Stimulated activated CD4-positive, alpha-beta T cell treated with anti-CD3 and anti-CD28 coated beads, Interleukin-4, amount 100 ng/mL, for 48 hours (primary cell): ENCODE results near the gene ADARB1.

Experiments used
- DNase-seq, 2 donors: peaks; one replicate each; pipeline ENCODE4 v3.0.0-alpha.2; 2020; ENCODE audit warnings: low read depth in 2 of 2

ADARB1 gene

DNA sequence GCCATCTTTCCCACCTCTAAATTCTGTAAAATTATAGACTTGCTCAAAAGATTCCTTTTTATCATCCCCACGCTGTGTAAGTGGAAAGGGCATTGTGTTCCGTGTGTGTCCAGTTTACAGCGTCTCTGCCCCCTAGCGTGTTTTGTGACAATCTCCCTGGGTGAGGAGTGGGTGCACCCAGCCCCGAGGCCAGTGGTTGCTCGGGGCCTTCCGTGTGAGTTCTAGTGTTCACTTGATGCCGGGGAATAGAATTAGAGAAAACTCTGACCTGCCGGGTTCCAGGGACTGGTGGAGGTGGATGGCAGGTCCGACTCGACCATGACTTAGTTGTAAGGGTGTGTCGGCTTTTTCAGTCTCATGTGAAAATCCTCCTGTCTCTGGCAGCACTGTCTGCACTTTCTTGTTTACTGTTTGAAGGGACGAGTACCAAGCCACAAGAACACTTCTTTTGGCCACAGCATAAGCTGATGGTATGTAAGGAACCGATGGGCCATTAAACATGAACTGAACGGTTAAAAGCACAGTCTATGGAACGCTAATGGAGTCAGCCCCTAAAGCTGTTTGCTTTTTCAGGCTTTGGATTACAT, 151.5 kb downstream of the ADARB1 start:
- no peak for DNase-seq

DNA sequence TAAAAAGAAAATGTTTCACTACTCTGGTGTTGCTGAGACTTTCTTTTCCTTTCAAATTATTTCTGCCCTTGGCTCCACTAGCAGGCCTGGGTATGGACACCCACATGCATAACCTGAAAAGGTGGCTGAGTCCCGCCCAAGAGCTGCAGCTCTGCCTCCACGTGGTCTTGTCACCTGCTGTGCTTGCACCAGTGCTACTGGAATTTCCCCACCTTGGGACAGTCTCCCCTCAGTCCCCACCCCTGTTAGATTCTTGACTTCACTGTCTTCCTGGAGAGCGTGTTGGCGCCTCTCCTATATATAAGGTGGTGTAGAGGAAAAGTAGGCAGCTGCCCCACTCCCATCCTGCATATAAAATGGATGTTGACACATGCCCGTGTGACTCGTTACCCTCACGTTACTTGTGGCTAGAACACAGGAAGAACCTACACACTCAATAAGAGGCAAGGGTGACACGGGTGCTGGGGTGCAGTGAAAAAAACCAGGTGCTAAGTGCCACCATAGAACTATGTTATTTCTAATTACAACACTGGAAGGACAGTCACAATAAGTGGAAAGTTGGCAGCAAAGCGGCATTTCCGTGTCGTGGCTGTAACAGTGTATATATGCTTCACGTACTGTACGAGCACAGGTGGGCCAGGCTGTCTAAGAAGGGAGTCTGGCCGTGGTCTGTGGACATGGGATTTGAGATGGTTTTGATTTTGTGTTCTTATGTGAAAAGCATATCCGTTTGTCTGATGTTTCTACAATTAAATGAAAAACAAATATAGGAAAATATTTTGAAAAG, 152.4 kb downstream of the ADARB1 start:
- DNase-seq = no peak

DNA sequence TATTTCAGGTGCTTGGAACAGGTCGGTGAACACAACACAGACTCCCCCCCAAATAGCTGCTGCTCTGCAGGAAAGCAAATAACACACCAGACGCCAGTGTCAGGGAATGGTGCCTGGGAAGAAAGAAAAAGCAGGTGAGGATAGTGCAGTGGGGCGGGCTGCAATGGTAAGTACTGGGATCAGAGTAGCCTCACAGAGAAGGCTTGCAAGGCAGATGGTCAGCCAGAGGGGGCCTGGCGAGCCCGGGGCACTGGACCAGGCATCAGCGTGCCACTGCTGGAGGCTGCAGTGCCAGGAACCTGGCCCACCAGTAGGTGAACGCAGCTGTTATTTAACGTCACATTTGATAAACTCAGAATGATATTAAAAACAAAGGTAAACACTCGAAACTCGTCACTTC, 153.4 kb downstream of the ADARB1 start:
- DNase-seq = no peak

DNA sequence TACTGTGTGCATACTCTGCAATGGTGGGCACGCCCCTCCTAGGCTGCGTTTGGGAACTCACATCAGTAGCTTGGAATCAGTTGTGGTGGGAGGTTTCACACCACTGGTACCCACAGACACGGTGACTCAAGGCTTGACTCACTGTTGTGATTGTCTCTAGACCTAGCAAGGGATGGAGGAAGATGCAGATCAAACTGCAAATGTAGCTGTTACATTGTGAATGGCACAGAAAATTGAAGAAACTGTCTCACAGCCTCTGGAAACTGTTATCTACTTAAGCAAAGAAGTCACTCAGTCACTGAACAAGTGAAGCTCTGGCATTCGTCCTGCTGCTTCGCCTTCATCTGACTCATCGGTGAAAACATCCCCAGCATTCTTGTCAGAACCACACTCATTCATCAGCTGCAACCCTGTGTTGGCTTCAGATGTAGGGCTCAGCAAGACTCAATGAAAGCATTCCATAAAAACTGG, 153.8 kb downstream of the ADARB1 start:
- peak; percentile 67 to 76 for DNase-seq

DNA sequence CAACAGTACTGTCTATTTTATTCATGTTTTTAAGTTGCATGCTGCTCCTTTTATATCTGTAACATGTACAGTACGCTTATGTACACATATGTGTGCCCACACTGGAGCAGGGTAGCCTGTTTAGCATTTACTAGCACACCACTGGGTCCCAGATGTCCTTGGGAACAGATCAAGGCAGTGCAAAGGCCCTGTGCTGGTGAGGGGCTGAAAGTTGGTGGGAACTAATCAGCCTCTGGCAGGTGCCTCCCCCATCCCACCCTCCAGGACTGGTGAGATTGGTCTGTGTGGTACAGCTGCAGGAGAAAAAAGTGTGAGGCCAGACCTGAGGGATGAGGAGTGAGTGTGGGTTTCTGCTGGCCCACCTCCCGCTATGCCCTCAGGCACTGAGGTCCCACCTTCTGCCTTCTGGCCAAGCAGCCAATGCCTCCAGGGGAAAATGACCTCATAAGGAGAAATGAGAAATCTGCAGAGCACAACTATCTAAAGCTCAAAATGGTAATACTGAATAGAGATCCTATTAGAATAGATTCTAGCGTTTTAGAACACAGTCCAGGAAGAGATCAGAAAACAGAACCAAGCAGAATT, 154.4 kb downstream of the ADARB1 start:
- DNase-seq = no peak

DNA sequence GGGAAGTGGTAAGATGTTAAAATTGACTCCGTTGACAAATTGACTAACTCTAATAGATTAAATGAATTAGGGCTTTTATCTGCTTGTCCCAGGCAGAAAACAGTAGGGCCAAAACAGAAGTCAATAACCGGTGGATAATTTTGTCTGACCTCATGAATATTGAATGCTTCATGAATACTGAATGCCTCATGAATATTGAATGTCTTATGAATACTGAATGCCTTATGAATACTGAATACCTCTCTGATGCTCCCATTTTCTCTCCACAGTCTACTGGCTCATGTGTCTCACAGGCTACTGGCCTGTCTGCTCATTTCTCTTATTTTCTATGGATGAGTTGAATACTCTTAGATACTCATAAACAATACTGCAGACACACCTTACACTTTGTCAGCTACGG, 157.3 kb downstream of the ADARB1 start:
- DNase-seq = no peak

DNA sequence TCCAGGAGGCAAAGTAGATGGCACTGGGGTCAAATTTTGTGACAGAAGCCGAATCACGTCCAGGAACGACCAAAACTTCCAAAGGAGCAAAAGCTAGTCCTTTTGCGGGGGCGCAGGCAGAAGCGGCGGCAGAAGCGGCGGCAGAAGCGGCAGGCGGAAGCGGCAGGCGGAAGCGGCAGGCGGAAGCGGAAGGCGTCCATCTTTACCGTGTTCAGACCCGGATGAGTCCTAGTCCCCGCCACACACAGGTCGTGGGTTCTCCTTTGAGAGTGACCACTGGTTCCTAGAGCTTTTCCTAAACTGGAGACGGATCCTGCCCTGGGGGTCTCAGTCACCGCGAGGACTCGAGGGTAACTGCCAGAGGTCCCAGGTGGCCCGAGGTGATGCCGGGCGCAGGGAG, 159.7 kb downstream of the ADARB1 start:
- no peak for DNase-seq

DNA sequence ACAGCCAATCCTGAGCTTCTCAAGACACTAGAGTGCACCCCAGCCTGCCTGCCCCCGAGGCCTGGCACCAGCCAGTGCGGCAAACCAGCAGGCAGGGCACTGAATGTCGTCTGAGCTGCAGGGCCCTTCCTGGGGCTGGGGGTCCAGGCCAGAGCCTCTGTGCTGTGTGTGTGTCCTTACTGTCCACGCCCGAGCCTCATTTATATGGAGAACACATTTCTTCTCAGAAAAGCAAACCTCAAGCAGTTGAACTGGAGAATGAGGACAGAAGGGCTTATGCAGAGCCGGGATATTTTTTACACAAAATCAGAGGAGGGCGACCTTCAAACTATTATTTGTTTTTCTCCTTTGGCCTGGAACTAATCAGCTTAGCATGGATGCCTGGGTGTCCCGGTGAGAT, 160.6 kb downstream of the ADARB1 start:
- no peak for DNase-seq

DNA sequence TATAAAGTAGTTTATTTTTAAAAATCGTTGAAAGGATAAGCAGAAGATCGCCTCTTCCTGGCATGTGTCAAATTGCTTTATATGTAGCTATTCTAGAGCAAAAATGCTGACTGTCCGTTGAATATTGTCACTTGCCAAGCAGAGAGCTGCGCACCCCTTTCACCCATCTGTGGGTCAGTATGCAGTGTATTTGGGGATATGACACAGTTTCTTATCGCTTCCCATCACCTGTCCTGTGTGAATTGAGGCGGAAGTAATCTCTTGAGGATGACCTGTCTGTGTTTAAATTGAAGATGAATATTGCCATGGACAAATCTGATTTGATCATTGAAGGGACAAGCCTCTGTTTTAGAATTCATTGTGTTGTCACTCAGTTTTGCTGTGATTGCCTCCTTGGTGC, 161.1 kb downstream of the ADARB1 start:
- DNase-seq = no peak

DNA sequence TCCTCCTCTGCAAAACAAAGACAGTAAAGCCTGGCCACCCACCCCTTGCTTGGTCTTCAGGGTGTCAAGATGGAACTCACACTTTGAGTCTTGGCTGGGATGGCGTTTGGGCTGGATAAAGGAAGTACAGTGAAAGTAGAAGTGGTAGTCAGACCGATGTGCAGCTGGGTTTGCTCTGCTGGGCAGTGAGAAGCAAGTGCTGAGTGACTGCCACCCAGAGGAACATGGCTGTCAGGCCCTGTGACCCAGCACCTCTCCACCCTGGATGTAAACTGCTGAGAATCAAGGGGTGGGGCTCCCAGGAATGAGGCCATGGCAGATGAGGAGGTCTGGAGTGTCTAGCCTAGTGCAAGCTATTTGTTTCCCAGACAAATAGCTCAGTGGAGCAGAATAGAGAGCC, 162.1 kb downstream of the ADARB1 start:
- no peak for DNase-seq

DNA sequence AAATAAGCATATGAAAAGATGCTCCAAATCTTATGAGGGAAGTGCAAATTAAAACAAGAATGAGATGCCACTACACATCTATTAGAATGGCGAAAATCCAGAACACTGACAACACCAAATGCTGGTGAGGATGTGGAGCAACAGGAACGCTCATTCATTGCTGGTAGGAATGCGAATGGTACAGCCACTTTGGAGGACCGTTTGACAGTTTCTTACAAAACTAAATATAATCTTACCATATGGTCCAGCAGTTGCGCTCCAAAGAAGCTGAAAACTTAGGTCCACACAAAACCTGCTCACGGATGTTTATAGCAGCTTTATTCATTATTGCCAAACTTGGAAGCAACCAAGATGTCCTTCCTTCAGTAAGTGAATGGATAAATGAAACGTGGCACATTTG, 163.0 kb downstream of the ADARB1 start:
- no peak for DNase-seq

DNA sequence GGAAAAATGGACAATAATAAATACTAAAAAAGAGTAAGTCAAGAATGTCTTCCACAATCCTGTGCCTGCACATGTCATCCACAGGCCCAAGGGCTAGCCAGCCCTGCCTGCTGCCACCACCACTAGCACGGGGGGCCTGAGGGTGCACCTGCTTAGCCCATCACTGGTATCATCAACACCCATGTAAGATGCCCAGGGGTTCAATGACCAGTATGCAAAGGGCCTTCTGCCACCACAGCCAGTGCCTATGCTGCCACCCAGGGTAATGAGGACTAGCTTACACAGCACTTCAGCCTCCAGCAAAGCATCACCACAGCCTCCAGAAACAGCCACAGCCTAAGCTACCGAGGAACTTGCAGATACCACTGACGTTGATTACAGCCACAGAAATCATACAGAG, 167.0 kb downstream of the ADARB1 start:
- DNase-seq = no peak

DNA sequence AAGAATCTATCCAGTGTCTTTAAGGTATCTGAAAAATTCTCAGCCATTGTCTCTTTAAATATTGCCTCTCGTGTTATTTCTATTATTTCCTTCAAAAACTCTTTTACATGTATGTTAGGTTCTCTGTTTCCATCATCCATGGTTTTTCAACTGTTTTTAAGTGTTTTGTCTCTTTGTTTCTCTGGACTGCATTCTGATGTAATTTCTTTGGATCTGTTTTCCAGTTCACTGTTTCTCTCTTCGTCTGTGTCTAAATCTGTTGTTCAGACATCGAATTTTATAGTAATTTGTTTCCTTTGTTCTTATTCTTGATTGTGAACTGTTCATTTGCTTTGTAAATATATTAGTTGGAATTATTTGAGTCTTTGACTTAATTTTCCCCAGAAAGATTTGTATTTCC, 169.2 kb downstream of the ADARB1 start:
- DNase-seq = no peak

DNA sequence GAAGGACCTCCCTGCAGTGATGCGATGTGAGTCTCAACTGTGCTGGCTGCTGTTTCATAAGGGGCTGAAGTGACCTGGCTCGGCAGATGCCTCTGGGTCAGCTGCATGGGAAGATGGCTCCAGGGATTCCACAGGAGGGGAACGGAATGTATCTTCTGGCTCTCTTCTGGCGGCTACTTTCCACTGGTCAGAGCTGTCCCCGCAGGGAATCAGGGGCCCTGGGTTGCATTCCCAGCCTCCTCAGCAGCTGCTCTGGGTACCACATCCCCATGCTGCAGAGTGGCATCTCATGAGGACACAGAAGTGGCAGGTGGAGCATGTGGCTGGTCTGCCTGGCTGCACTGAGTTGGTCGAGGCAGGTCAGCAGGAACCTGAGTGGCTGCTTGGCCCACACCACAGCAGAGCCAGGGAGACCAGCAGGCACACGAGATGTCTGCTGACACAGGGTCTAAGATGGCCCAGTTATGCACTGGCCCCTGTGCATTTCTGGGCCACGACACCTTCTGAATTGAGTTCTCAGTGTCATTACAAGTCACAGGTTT, 170.5 kb downstream of the ADARB1 start:
- DNase-seq = no peak

DNA sequence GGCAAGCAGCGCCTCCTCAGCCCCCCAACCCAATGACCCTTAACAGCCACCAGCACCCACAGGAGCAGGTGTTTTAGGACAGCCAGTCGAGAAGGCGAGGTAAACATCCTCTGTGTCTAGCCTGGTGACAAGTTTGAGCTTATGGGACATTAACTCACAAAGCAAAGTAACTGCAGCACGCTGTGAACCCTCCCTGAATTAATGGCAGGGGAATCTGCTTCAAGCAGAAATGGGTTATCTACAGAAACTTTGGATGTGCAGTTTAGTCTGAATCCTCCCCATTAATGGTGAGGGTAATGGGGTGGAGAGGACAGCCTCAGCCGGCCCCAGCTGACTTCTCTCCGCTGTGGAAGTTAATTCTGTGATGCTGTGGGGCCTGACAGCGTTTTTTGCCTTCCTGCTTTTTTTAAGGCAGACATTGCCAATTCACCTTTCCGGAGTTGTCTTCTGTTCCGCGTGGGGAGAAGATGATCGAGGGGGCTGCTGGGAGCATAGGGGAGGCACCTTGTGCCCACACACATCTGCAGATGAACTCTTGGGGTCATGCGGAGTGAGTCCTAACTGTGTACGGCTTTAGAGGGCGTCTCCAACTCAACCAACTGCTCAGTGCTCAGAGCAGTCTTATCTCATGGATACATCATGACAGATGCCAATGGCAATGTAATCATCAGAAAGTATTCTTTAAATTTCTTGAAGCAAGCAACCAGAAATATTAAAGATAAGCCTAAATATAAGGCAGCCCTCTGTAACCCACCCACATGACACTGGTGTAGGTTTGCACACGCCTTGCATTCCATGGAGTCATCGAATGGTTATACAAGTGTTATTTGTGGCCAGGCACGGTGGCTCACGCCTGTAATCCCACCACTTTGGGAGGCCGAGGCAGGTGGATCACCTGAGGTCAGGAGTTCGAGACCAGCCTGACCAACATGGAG, 172.3 kb downstream of the ADARB1 start:
- no peak for DNase-seq

DNA sequence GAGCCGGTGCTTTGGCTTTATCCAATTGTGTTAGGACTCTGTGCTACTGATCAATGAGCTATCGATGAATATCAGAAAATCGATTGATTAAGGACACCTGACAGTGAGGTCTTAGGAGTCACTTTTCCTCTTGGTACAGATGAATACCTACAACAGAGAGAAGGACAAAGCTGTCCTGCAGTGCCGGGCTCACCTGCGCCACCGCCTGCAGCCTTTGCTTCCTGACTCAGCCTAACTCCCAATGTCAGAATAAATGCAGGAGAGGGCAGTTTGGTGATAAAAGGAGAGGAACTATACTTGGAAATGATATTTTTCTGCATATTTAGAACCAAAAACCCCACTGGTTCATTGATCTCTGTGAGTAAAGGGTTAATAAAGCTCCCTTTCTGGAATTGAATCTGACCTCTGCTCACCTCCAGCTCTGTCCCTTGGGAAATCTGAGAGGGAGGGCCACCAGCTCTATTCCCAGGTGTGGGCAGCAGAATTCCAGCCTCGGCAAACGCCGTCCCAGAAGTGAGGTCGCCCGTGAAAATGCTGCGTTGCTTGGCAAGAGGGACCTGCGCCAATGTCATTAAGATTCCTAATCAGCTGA, 174.0 kb downstream of the ADARB1 start:
- no peak for DNase-seq

DNA sequence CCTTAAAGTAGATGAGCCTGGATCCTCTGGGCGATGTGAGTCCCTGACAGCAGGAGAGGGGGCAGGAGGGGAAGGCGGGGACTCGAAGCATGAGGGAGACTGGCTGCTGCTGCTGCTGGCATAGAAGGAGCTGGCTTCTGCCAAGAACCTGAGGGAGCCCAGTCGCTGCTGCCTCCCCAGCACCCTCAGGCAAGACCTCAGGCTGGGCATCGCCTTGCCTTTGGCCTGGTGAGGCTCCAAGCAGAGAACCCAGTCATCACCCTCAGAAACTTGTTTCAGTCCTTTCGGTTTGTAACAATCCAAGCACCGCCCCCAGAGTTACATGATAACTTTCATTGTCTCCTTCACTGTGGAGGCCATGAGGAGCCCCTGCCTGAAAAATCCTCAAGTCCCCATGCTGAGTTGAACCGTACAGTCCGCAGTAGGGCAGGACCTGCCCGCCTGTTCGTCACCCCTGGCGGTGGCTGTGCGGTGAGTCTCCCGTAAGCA, 174.6 kb downstream of the ADARB1 start:
- no peak for DNase-seq

DNA sequence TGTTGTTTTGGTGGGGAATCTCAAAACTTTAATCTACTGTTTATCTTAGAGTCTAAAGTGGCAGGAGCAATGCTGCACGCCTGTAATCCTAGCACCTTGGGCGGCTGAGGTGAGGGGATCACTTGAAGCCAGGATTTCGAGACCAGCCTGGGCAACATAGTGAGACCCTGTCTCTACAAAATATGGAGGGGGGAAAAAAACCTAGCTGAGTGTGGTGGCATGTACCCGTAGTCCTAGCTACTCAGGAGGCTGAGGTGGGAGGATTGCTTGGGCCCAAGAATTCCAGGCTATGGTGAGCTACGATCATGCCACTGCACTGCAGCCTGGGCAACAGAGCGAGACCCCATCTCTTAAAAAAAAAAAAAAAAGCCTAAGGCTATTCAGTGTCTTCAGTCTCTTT, 175.2 kb downstream of the ADARB1 start:
- no peak for DNase-seq

DNA sequence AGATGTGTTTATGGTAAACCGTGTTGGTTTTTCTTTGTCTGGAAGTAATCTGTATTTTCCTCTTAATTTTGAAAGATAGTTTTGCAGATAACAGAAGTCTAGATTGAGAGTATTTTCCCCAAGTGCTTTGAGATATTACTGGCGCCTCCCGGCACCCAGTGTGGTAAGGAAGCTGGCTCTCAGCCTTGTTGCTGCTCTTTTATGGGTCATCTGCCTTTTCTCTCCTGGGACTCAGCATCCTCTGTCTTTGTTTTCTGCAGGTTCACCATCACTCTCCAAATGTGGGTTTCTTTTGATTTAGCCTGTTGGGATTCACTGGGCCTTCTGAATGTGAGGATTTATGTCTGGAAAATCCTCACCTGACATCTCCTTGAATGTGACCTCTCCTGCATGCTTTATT, 175.9 kb downstream of the ADARB1 start:
- DNase-seq = no peak

DNA sequence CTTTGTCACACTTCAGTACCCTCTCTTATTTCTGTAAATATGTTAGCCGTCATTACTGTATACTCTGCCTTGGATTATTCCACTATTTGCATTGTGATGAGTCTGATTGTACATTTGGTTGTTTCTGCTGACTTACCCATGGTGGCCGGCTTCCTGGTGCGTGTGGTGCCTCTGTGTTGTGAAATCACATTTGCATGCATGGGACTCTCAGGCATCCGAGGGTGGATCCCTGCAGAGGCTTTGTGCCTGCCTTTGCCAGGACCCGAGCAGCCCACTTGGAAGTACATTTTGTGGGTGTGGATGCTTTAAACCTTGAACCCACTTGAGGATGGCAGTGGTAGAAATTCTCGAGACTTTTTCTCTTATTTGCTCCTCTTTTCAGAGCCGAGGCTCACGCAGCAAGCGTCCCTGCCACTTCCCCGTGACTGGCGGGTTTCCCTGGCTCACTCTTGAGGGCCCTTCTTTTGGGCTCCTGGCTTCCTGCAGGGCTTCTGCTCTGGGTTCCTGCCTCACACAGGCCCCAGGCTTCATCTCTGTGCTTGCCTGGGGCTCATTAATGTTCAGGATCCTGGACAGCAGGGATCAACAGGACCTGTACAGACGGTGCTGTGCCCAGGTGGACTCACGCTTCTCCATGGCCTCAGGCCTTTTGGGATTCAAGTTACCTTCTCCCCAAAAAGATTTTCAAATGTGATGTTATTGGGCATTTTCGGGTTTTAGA, 176.7 kb downstream of the ADARB1 start:
- no peak for DNase-seq
